Activated naive CD8-positive, alpha-beta T cell treated with anti-CD3 and anti-CD28 coated beads, Interleukin-2, amount 10 ng/mL, durations not matched to agents 7 days and 5 days (primary cell): ENCODE measurements around the gene GADD45A. TPM values are rescaled to one million over a fixed set of nuclear protein-coding genes. Genes with fewer than 3 reads are reported as not detected.

Experiments used
- ATAC-seq: fragments of 150-1000 bp; cut with Tn5 transposase; one replicate; pipeline ENCODE4 v1.10.0; 2021; ENCODE audit warnings: low read depth, moderate library complexity
- POLR2A ChIA-PET: fragments of 350-600 bp; sonication (Branson Sonifier 250); formaldehyde crosslinking; loops from one replicate; lab custom pipeline; 2021; ENCODE audit warnings: antibody characterized with exemption; lab: Charles Lee
- DNase-seq: peaks from one replicate; pipeline ENCODE4 v3.0.0; 2021
- H3K27ac Mint-ChIP-seq: one replicate; pipeline ENCODE4 v1.8.0; 2022; ENCODE audit warnings: mild to moderate bottlenecking, mixed read lengths
- H3K27me3 Mint-ChIP-seq: one replicate; pipeline ENCODE4 v1.8.0; 2022; ENCODE audit warnings: mild to moderate bottlenecking, moderate library complexity, mixed read lengths
- H3K36me3 Mint-ChIP-seq: one replicate; pipeline ENCODE4 v1.8.0; 2021; ENCODE audit warnings: mild to moderate bottlenecking, mixed read lengths
- H3K4me1 Mint-ChIP-seq: one replicate; pipeline ENCODE4 v1.8.0; 2021; ENCODE audit warnings: mixed read lengths
- H3K4me3 Mint-ChIP-seq: one replicate; pipeline ENCODE4 v1.8.0; 2022; ENCODE audit warnings: mild to moderate bottlenecking, moderate library complexity, mixed read lengths
- H3K9me3 Mint-ChIP-seq: one replicate; pipeline ENCODE4 v1.8.0; 2021; ENCODE audit warnings: mixed read lengths
- total RNA-seq, 2 experiments: library from RNA; stranded (reverse); gene quantifications; one replicate each; pipeline ENCODE4 v1.2.3, GENCODE V29; 2021

Gene GADD45A
- total RNA-seq, 2 experiments from 2014 or later, result 24.4 to 26.2 TPM

GRCh38 chr1:67704351-67704750 lies 19.4 kb downstream of the GADD45A start:
- ATAC-seq (no peak), DNase-seq (no peak)
- H3K9me3 Mint-ChIP-seq, result no peaks in the 10 kb centered on the region
- no peak overlapping the region for H3K4me3 Mint-ChIP-seq
- H3K27ac Mint-ChIP-seq, result no peak overlapping the region
- H3K4me1 Mint-ChIP-seq, result no peaks in the 10 kb centered on the region
- POLR2A ChIA-PET, result no interaction called here
- peaks cover 7% of the 10 kb centered on the region for H3K27me3 Mint-ChIP-seq
- no peaks in the 10 kb centered on the region for H3K36me3 Mint-ChIP-seq

- no peaks in the 10 kb centered on the region for H3K9me3 Mint-ChIP-seq
- H3K4me1 Mint-ChIP-seq, result no peaks in the 10 kb centered on the region
- ATAC-seq (no peak), DNase-seq (no peak)
- no peak overlapping the region for H3K4me3 Mint-ChIP-seq
- peaks cover 10% of the 10 kb centered on the region for H3K27me3 Mint-ChIP-seq
- POLR2A ChIA-PET, result no interaction called here
- H3K27ac Mint-ChIP-seq, result no peak overlapping the region
- no peaks in the 10 kb centered on the region for H3K36me3 Mint-ChIP-seq
Observed at GRCh38 chr1:67705735-67706453, 20.9 kb downstream of the GADD45A start.

GRCh38 chr1:67708606-67709005 lies 23.6 kb downstream of the GADD45A start:
- peaks cover 5% of the 10 kb centered on the region for H3K4me1 Mint-ChIP-seq
- H3K36me3 Mint-ChIP-seq, result no peaks in the 10 kb centered on the region
- DNase-seq (no peak), ATAC-seq (no peak)
- H3K27me3 Mint-ChIP-seq, result peaks cover 12% of the 10 kb centered on the region
- no peak overlapping the region for H3K4me3 Mint-ChIP-seq
- POLR2A ChIA-PET, result no interaction called here
- H3K27ac Mint-ChIP-seq, result no peak overlapping the region
- no peaks in the 10 kb centered on the region for H3K9me3 Mint-ChIP-seq

- H3K36me3 Mint-ChIP-seq, result no peaks in the 10 kb centered on the region
- H3K9me3 Mint-ChIP-seq, result no peaks in the 10 kb centered on the region
- H3K27ac Mint-ChIP-seq, result no peak overlapping the region
- DNase-seq, result no peak
- ATAC-seq, result no peak
- POLR2A ChIA-PET, result no interaction called here
- peaks cover 5% of the 10 kb centered on the region for H3K4me1 Mint-ChIP-seq
- peaks cover 12% of the 10 kb centered on the region for H3K27me3 Mint-ChIP-seq
- no peak overlapping the region for H3K4me3 Mint-ChIP-seq
Observed at GRCh38 chr1:67710417-67710816, 25.4 kb downstream of the GADD45A start.

GRCh38 chr1:67711158-67711854 lies 26.3 kb downstream of the GADD45A start:
- DNase-seq (no peak), ATAC-seq (no peak)
- Mint-ChIP-seq H3K27ac (no peak overlapping the region), H3K27me3 (peaks cover 8% of the 10 kb centered on the region), H3K9me3 (no peaks in the 10 kb centered on the region), H3K4me1 (peaks cover 5% of the 10 kb centered on the region), H3K4me3 (no peak overlapping the region), H3K36me3 (no peaks in the 10 kb centered on the region)
- POLR2A ChIA-PET, result interaction anchor here (1.0 kb wide), 1 partner anchor 26 kb away, joined by 3 read pairs; no protein-coding TSS in a partner anchor

GRCh38 chr1:67711855-67712212 lies 26.8 kb downstream of the GADD45A start:
- no peak for DNase-seq
- POLR2A ChIA-PET, result interaction anchor here (1.0 kb wide), 1 partner anchor 26 kb away, joined by 3 read pairs; no protein-coding TSS in a partner anchor
- Mint-ChIP-seq H3K36me3 (no peaks in the 10 kb centered on the region), H3K27ac (no peak overlapping the region), H3K4me1 (peaks cover 5% of the 10 kb centered on the region), H3K27me3 (peaks cover 8% of the 10 kb centered on the region), H3K4me3 (no peak overlapping the region), H3K9me3 (no peaks in the 10 kb centered on the region)
- no peak for ATAC-seq

- POLR2A ChIA-PET, result no interaction called here
- Mint-ChIP-seq H3K4me1 (peaks cover 5% of the 10 kb centered on the region), H3K36me3 (no peaks in the 10 kb centered on the region), H3K27me3 (peaks cover 7% of the 10 kb centered on the region), H3K27ac (no peak overlapping the region), H3K4me3 (no peak overlapping the region), H3K9me3 (no peaks in the 10 kb centered on the region)
- ATAC-seq, result no peak
- no peak for DNase-seq
Observed at GRCh38 chr1:67713057-67713846, 28.3 kb downstream of the GADD45A start.

- Mint-ChIP-seq H3K9me3 (no peaks in the 10 kb centered on the region), H3K36me3 (no peaks in the 10 kb centered on the region), H3K27ac (no peak overlapping the region), H3K4me3 (no peak overlapping the region), H3K4me1 (peaks cover 5% of the 10 kb centered on the region), H3K27me3 (peaks cover 9% of the 10 kb centered on the region)
- no peak for DNase-seq
- POLR2A ChIA-PET, result no interaction called here
- no peak for ATAC-seq
Observed at GRCh38 chr1:67715819-67716218, 30.8 kb downstream of the GADD45A start.

GRCh38 chr1:67716800-67717199 lies 31.8 kb downstream of the GADD45A start:
- Mint-ChIP-seq H3K36me3 (no peaks in the 10 kb centered on the region), H3K4me1 (peaks cover under 1% of the 10 kb centered on the region), H3K27me3 (peaks cover 5% of the 10 kb centered on the region), H3K27ac (no peak overlapping the region), H3K4me3 (no peak overlapping the region), H3K9me3 (no peaks in the 10 kb centered on the region)
- no peak for ATAC-seq
- POLR2A ChIA-PET, result no interaction called here
- no peak for DNase-seq

GRCh38 chr1:67717876-67718275 lies 32.9 kb downstream of the GADD45A start:
- Mint-ChIP-seq H3K27ac (no peak overlapping the region), H3K4me3 (no peak overlapping the region), H3K36me3 (no peaks in the 10 kb centered on the region), H3K9me3 (no peaks in the 10 kb centered on the region), H3K4me1 (no peaks in the 10 kb centered on the region), H3K27me3 (peaks cover 5% of the 10 kb centered on the region)
- DNase-seq (no peak), ATAC-seq (no peak)
- POLR2A ChIA-PET, result no interaction called here

- Mint-ChIP-seq H3K27ac (no peak overlapping the region), H3K36me3 (no peaks in the 10 kb centered on the region), H3K9me3 (no peaks in the 10 kb centered on the region), H3K27me3 (peaks cover 5% of the 10 kb centered on the region), H3K4me1 (no peaks in the 10 kb centered on the region), H3K4me3 (no peak overlapping the region)
- ATAC-seq, result no peak
- POLR2A ChIA-PET, result no interaction called here
- DNase-seq, result no peak
Observed at GRCh38 chr1:67719329-67720196, 34.6 kb downstream of the GADD45A start.

- Mint-ChIP-seq H3K4me1 (no peaks in the 10 kb centered on the region), H3K27me3 (peaks cover 5% of the 10 kb centered on the region), H3K27ac (no peak overlapping the region), H3K36me3 (no peaks in the 10 kb centered on the region), H3K4me3 (no peak overlapping the region), H3K9me3 (no peaks in the 10 kb centered on the region)
- POLR2A ChIA-PET, result no interaction called here
- no peak for DNase-seq
- no peak for ATAC-seq
Observed at GRCh38 chr1:67721112-67721511, 36.1 kb downstream of the GADD45A start.
